Astrocyte (in vitro differentiated cells and primary cell): ENCODE measurements around the gene TFPI2. TPM values are rescaled to one million over a fixed set of nuclear protein-coding genes. Genes with fewer than 3 reads are reported as not detected.

Experiments
- DNase-seq: peaks from one replicate; pipeline ENCODE4 v3.0.0-alpha.2; 2010; ENCODE audit warnings: low read depth
- FAIRE-seq: peaks from 2 replicates; lab custom pipeline; 2011; peaks lifted over from hg19 to GRCh38; lab: Jason Lieb, UNC
- H2AFZ ChIP-seq: 2 replicates; pipeline ENCODE4 v1.6.0; 2012; ENCODE audit warnings: low read depth, low read length, inconsistent platforms
- H3K27ac ChIP-seq: 2 replicates; pipeline ENCODE4 v1.5.1; 2011; ENCODE audit warnings: low read depth, low read length, inconsistent platforms
- H3K27me3 ChIP-seq: 2 replicates; pipeline ENCODE4 v1.6.0; 2011; ENCODE audit warnings: low read length, inconsistent platforms; ENCODE audit not compliant: insufficient read depth
- H3K36me3 ChIP-seq: 2 replicates; pipeline ENCODE4 v1.5.1; 2011; ENCODE audit warnings: low read length, inconsistent platforms; ENCODE audit not compliant: insufficient read depth
- H3K4me1 ChIP-seq: 2 replicates; pipeline ENCODE4 v1.5.1; 2011; ENCODE audit warnings: low read length, inconsistent platforms; ENCODE audit not compliant: insufficient read depth
- H3K4me2 ChIP-seq: 2 replicates; pipeline ENCODE4 v1.6.0; 2012; ENCODE audit warnings: low read length, inconsistent platforms
- H3K4me3 ChIP-seq: 2 replicates; pipeline ENCODE4 v1.5.1; 2011; ENCODE audit warnings: low read depth, mild to moderate bottlenecking, low read length, inconsistent platforms; ENCODE audit not compliant: insufficient read depth
- H3K79me2 ChIP-seq: 2 replicates; pipeline ENCODE4 v1.6.0; 2012; ENCODE audit warnings: mild to moderate bottlenecking, low read length, inconsistent platforms; ENCODE audit not compliant: insufficient read depth
- H3K9ac ChIP-seq: 2 replicates; pipeline ENCODE4 v1.6.0; 2012; ENCODE audit warnings: mild to moderate bottlenecking, low read length, inconsistent platforms
- H3K9me3 ChIP-seq: 2 replicates; pipeline ENCODE4 v1.5.1; 2012; ENCODE audit warnings: low read depth, mild to moderate bottlenecking, low read length, inconsistent platforms; ENCODE audit not compliant: insufficient read depth
- H4K20me1 ChIP-seq: 2 replicates; pipeline ENCODE4 v1.6.0; 2012; ENCODE audit warnings: low read length, inconsistent platforms; ENCODE audit not compliant: insufficient read depth
- H3K27ac Mint-ChIP-seq: one replicate; pipeline ENCODE4 v1.8.0; 2021; ENCODE audit warnings: mild to moderate bottlenecking, mixed read lengths; ENCODE audit not compliant: unreplicated experiment
- H3K27me3 Mint-ChIP-seq: one replicate; pipeline ENCODE4 v1.8.0; 2021; ENCODE audit warnings: low read depth, mixed read lengths; ENCODE audit not compliant: unreplicated experiment
- H3K36me3 Mint-ChIP-seq: one replicate; pipeline ENCODE4 v1.8.0; 2021; ENCODE audit warnings: low read depth, mixed read lengths; ENCODE audit not compliant: unreplicated experiment
- H3K4me1 Mint-ChIP-seq: one replicate; pipeline ENCODE4 v1.8.0; 2021; ENCODE audit warnings: low read depth, mixed read lengths; ENCODE audit not compliant: unreplicated experiment
- H3K4me3 Mint-ChIP-seq: one replicate; pipeline ENCODE4 v1.8.0; 2021; ENCODE audit warnings: mild to moderate bottlenecking, moderate library complexity, mixed read lengths; ENCODE audit not compliant: unreplicated experiment
- H3K9me3 Mint-ChIP-seq: one replicate; pipeline ENCODE4 v1.8.0; 2021; ENCODE audit warnings: mild to moderate bottlenecking, mixed read lengths; ENCODE audit not compliant: unreplicated experiment
- CTCF ChIP-seq: IDR thresholded peaks from 2 replicates; pipeline ENCODE4 v1.5.1; 2011; ENCODE audit warnings: low read depth, mild to moderate bottlenecking, inconsistent platforms, low read length, moderate library complexity; ENCODE audit not compliant: insufficient read depth
- EZH2 ChIP-seq: IDR thresholded peaks from 2 replicates; pipeline ENCODE4 v1.6.1; 2012; ENCODE audit warnings: mild to moderate bottlenecking, low read length, inconsistent platforms; ENCODE audit not compliant: insufficient read depth
- total RNA-seq: library from RNA; stranded (reverse); gene quantifications from 2 replicates; pipeline ENCODE4 v1.2.1, GENCODE V29; 2021

TFPI2 gene
- total RNA-seq, 1 donor from 2014 or later, result 74.8 TPM

DNA sequence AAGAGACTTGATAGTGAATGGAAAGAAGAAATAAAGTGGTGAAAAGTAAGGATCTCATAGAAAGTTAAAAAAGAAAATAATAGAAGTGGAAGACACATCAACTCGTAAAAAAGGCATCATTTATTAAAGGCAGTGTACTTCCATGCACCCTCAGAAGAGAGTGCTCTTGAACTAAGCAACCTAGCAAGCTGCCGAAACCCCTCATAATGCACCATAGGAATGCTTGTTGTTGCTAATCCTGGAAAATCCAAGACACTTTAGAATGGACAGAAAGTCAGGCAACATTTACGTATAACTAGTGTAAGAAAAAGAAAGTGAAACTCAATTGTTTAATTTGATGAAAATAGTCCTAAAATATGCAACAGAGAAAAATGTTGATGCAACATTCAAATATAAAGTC is 12.8 kb downstream of the TFPI2 start:
- H3K36me3 ChIP-seq, result no peaks in the 10 kb centered on the region
- no peak overlapping the region for H3K9ac ChIP-seq
- Mint-ChIP-seq H3K4me3 (no peak overlapping the region), H3K4me1 (peaks cover 6% of the 10 kb centered on the region), H3K36me3 (no peaks in the 10 kb centered on the region), H3K27me3 (no peaks in the 10 kb centered on the region), H3K9me3 (peaks cover 4% of the 10 kb centered on the region), H3K27ac (no peak overlapping the region)
- no peak overlapping the region for H3K27ac ChIP-seq
- no peaks in the 10 kb centered on the region for H3K27me3 ChIP-seq
- DNase-seq, result no peak
- no peaks in the 10 kb centered on the region for H4K20me1 ChIP-seq
- H3K79me2 ChIP-seq, result no peaks in the 10 kb centered on the region
- H3K9me3 ChIP-seq, result no peaks in the 10 kb centered on the region
- no peak overlapping the region for H2AFZ ChIP-seq
- no peak overlapping the region for H3K4me2 ChIP-seq
- TF ChIP-seq CTCF (no peak), EZH2 (no peak)
- H3K4me1 ChIP-seq, result no peaks in the 10 kb centered on the region
- no peak overlapping the region for H3K4me3 ChIP-seq
- peak; percentile 5 for FAIRE-seq

DNA sequence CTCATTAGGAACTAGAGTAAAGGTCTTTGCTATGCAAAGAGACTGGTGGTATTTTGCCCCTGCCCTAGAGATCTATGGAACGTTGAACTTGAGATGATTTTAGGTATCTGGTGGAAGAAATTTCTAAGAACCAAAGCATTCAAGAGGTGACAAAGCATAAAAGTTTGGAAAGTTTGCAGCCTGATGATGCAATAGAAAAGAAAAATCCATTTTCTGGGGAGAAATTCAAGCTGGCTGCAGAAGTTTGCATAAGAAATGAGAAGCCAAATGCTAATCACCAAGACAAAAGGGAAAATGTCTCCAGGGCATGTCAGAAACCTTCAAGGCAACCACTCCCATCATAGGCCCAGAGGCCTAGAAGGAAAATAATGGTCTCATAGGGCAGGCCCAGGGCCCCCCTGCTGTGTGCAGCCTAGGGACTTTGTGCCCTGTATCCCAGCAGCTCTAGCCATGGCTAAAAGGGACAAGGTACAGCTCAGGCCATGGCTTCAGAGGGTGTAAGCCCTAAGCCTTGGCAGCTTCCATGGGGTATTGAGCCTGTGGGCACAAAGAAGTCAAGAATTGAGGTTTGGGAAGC is 16.5 kb downstream of the TFPI2 start:
- H3K9me3 Mint-ChIP-seq, result no peaks in the 10 kb centered on the region
- Histone ChIP-seq H3K4me1 (no peaks in the 10 kb centered on the region), H3K36me3 (no peaks in the 10 kb centered on the region), H4K20me1 (no peaks in the 10 kb centered on the region), H2AFZ (no peak overlapping the region), H3K9me3 (no peaks in the 10 kb centered on the region), H3K4me2 (no peak overlapping the region), H3K9ac (no peak overlapping the region), H3K27ac (no peak overlapping the region), H3K27me3 (no peaks in the 10 kb centered on the region), H3K4me3 (no peak overlapping the region), H3K79me2 (no peaks in the 10 kb centered on the region)
- no peak overlapping the region for H3K27ac Mint-ChIP-seq
- no peak for DNase-seq
- TF ChIP-seq CTCF (no peak), EZH2 (no peak)
- FAIRE-seq, result no peak
- no peaks in the 10 kb centered on the region for H3K36me3 Mint-ChIP-seq
- H3K4me1 Mint-ChIP-seq, result no peaks in the 10 kb centered on the region
- H3K27me3 Mint-ChIP-seq, result no peaks in the 10 kb centered on the region
- H3K4me3 Mint-ChIP-seq, result no peak overlapping the region

GRCh38 chr7:93866886-93867285 is 23.7 kb downstream of the TFPI2 start:
- no peak for FAIRE-seq
- no peak overlapping the region for H3K27ac Mint-ChIP-seq
- no peaks in the 10 kb centered on the region for H3K27me3 ChIP-seq

More at GRCh38 chr7:93866886-93867285, 23.7 kb downstream of the TFPI2 start:
- H3K9me3 Mint-ChIP-seq, result no peaks in the 10 kb centered on the region
- H3K36me3 ChIP-seq, result no peaks in the 10 kb centered on the region
- no peak for DNase-seq
- H3K79me2 ChIP-seq, result no peaks in the 10 kb centered on the region
- H3K4me3 ChIP-seq, result no peak overlapping the region
- no peak overlapping the region for H3K4me3 Mint-ChIP-seq
- H3K4me1 Mint-ChIP-seq, result no peaks in the 10 kb centered on the region
- H3K4me1 ChIP-seq, result no peaks in the 10 kb centered on the region
- H3K27me3 Mint-ChIP-seq, result no peaks in the 10 kb centered on the region
- H4K20me1 ChIP-seq, result no peaks in the 10 kb centered on the region
- H3K9ac ChIP-seq, result no peak overlapping the region
- H3K27ac ChIP-seq, result no peak overlapping the region
- no peak overlapping the region for H3K4me2 ChIP-seq
- no peaks in the 10 kb centered on the region for H3K36me3 Mint-ChIP-seq
- no peak for TF ChIP-seq CTCF
- no peak for TF ChIP-seq EZH2
- H2AFZ ChIP-seq, result no peak overlapping the region
- H3K9me3 ChIP-seq, result no peaks in the 10 kb centered on the region
